Endothelial cell of umbilical vein (primary cell): ENCODE data around the gene UBE2F. TPM values are rescaled to one million over a fixed set of nuclear protein-coding genes. Genes with fewer than 3 reads are reported as not detected.

ENCODE experiments used
- BruUV-seq: library from RNA; stranded (reverse); fragments of 400-500 nt; replicated peaks from 2 replicates; lab custom pipeline; 2021; lab: Mats Ljungman, UMichigan
- CTCF ChIA-PET: fragments of 300-600, 350-600 bp; sonication (Branson Sonifier 250); formaldehyde crosslinking; loops from one replicate; lab custom pipeline; 2021; ENCODE audit warnings: antibody characterized with exemption, inconsistent platforms; lab: Charles Lee
- POLR2A ChIA-PET: fragments of 300-600, 350-600 bp; sonication (Branson Sonifier 250); formaldehyde crosslinking; loops from one replicate; lab custom pipeline; 2021; ENCODE audit warnings: antibody characterized with exemption, inconsistent platforms; lab: Charles Lee
- DNase-seq: peaks from one replicate; pipeline ENCODE4 v3.0.0-alpha.2; 2011; ENCODE audit warnings: low read depth, low spot score
- FAIRE-seq: peaks from 2 replicates; lab custom pipeline; 2011; peaks lifted over from hg19 to GRCh38; lab: Jason Lieb, UNC
- H2AFZ ChIP-seq: 2 replicates; pipeline ENCODE4 v1.6.0; 2012; ENCODE audit warnings: low read depth, low read length, control low read depth, inconsistent platforms
- H3K27ac ChIP-seq: 2 replicates; pipeline ENCODE4 v1.5.1; 2011; ENCODE audit warnings: low read depth, mild to moderate bottlenecking, control low read depth, low read length, moderate library complexity; ENCODE audit not compliant: insufficient read depth
- H3K27me3 ChIP-seq, 2 experiments: 2 replicates each; pipeline versions ENCODE4 v1.6.0 to v1.6.1; 2011; ENCODE audit warnings: low read length in 2 of 2, mixed read lengths in 1 of 2; ENCODE audit not compliant: control insufficient read depth in 2 of 2, insufficient read depth in 2 of 2
- H3K36me3 ChIP-seq, 2 experiments: 2 replicates in 1 of 2; 3 replicates in 1 of 2; pipeline ENCODE4 v1.5.1; 2011; ENCODE audit warnings: low read length in 2 of 2, mild to moderate bottlenecking in 1 of 2, moderate library complexity in 1 of 2; ENCODE audit not compliant: control insufficient read depth in 2 of 2, insufficient read depth in 2 of 2; ENCODE audit errors: extremely low read depth in 1 of 2
- H3K4me1 ChIP-seq: 3 replicates; pipeline ENCODE4 v1.5.1; 2011; ENCODE audit warnings: mild to moderate bottlenecking, low read length; ENCODE audit not compliant: control insufficient read depth, insufficient read depth; ENCODE audit errors: extremely low read depth
- H3K4me2 ChIP-seq: 2 replicates; pipeline ENCODE4 v1.6.1; 2011; ENCODE audit warnings: low read length, control low read depth, mixed read lengths; ENCODE audit not compliant: insufficient read depth
- H3K4me3 ChIP-seq, 3 experiments: fragments of 200-600 bp in 1 of 3; sonication (generic), shearing (Covaris generic) in 1 of 3; replicated peaks in 1 of 3; 2 replicates each; pipeline ENCODE4 v1.5.1; 2011 to 2016; ENCODE audit warnings: control low read depth in 3 of 3, low read length in 3 of 3, mild to moderate bottlenecking in 2 of 3, inconsistent platforms in 1 of 3, low read depth in 1 of 3, moderate library complexity in 1 of 3; ENCODE audit not compliant: insufficient read depth in 1 of 3
- H3K79me2 ChIP-seq: 2 replicates; pipeline ENCODE4 v1.6.0; 2012; ENCODE audit warnings: low read length, inconsistent platforms; ENCODE audit not compliant: control insufficient read depth, insufficient read depth
- H3K9ac ChIP-seq: replicated peaks from 2 replicates; pipeline ENCODE3; 2011; ENCODE audit warnings: low read length, control low read depth; ENCODE audit not compliant: insufficient read depth; ENCODE audit errors: extremely low read depth
- H3K9me1 ChIP-seq: replicated peaks from 3 replicates; pipeline ENCODE4 v1.6.0; 2011; ENCODE audit warnings: mild to moderate bottlenecking, low read length; ENCODE audit not compliant: control insufficient read depth, insufficient read depth; ENCODE audit errors: extremely low read depth
- H3K9me3 ChIP-seq: replicated peaks from 2 replicates; pipeline ENCODE4 v1.5.1; 2012; ENCODE audit warnings: low read length, inconsistent platforms; ENCODE audit not compliant: control insufficient read depth, insufficient read depth
- H4K20me1 ChIP-seq: replicated peaks from 2 replicates; pipeline ENCODE3; 2011; ENCODE audit warnings: mild to moderate bottlenecking, low read length; ENCODE audit not compliant: control insufficient read depth, insufficient read depth; ENCODE audit errors: extremely low read depth
- EZH2 ChIP-seq: IDR thresholded peaks from 2 replicates; pipeline ENCODE4 v1.6.1; 2012; ENCODE audit warnings: borderline replicate concordance, low read depth, mild to moderate bottlenecking, moderate library complexity, low read length, inconsistent platforms; ENCODE audit not compliant: severe bottlenecking
- FOS ChIP-seq: IDR thresholded peaks from 2 replicates; pipeline ENCODE4 v1.6.1; 2011; ENCODE audit warnings: mild to moderate bottlenecking, low read length, moderate library complexity, borderline replicate concordance; ENCODE audit not compliant: insufficient read depth
- GATA2 ChIP-seq: IDR thresholded peaks from 2 replicates; pipeline ENCODE4 v1.7.0; 2011; ENCODE audit warnings: low read depth, mild to moderate bottlenecking, moderate library complexity, mixed read lengths, low read length; ENCODE audit not compliant: insufficient read length, insufficient read depth
- JUN ChIP-seq: IDR thresholded peaks from 2 replicates; pipeline ENCODE4 v1.6.1; 2011; ENCODE audit warnings: borderline replicate concordance, low read depth; ENCODE audit not compliant: insufficient read length, insufficient read depth
- MYC ChIP-seq: IDR thresholded peaks from one replicate; pipeline ENCODE4 v1.6.1; 2011; ENCODE audit warnings: mild to moderate bottlenecking, low read depth, low read length
- POLR2A ChIP-seq: IDR thresholded peaks from 2 replicates; pipeline ENCODE4 v1.6.1; 2012; ENCODE audit warnings: low read depth, mild to moderate bottlenecking, control low read depth, low read length
- POLR2AphosphoS5 ChIP-seq: IDR thresholded peaks from 2 replicates; pipeline ENCODE4 v1.6.1; 2012; ENCODE audit warnings: low read depth, mild to moderate bottlenecking, control low read depth, low read length, moderate library complexity; ENCODE audit not compliant: insufficient read depth
- dilution Hi-C: fragments of 300-500 bp; cut with MboI; formaldehyde crosslinking; loops from one replicate; pipeline ENCODE4 v1.15.0; 2019; ENCODE audit warnings: low sequenced_read_pairs; ENCODE audit not compliant: extremely low pct_ligation_motif_present
- intact Hi-C: fragments of 100-400 bp; cut with micrococcal nuclease; formaldehyde crosslinking; loops from one replicate; pipeline ENCODE4 v1.10.0; 2022
- polyA plus RNA-seq, 4 experiments: library from polyadenylated mRNA; depleted of rRNA in 3 of 4; stranded (reverse) in 3 of 4; unstranded in 1 of 4; fragments of >200 nt; gene quantifications; 2 replicates each; pipeline versions ENCODE4 v1.2.1 to v1.2.3, GENCODE V29; 2011 to 2012; ENCODE audit warnings: missing spikeins in 1 of 4
- total RNA-seq: library from RNA; stranded (reverse); gene quantifications from 2 replicates; pipeline ENCODE4 v1.2.3, GENCODE V29; 2021
- TF ChIP-seq, protein P1 (sequence below): IDR thresholded peaks from 2 replicates; pipeline ENCODE4 v1.6.1; 2011; ENCODE audit not compliant: insufficient read depth, insufficient read length
- TF ChIP-seq, protein P2 (sequence below), 2 donors: IDR thresholded peaks; 1 replicate in 1 of 2; 2 replicates in 1 of 2; pipeline ENCODE4 v1.5.1; 2011; ENCODE audit warnings: low read length in 2 of 2, mild to moderate bottlenecking in 2 of 2, moderate library complexity in 2 of 2, control low read depth in 1 of 2, inconsistent platforms in 1 of 2, low read depth in 1 of 2; ENCODE audit not compliant: insufficient read depth in 1 of 2; ENCODE audit errors: extremely low read depth in 1 of 2

UBE2F gene
- total and polyA plus RNA-seq, 2 donors (not counting 3 experiments of a cell fraction or from before 2014, with no cell fraction given) = 42.3 to 45.6 TPM

DNA sequence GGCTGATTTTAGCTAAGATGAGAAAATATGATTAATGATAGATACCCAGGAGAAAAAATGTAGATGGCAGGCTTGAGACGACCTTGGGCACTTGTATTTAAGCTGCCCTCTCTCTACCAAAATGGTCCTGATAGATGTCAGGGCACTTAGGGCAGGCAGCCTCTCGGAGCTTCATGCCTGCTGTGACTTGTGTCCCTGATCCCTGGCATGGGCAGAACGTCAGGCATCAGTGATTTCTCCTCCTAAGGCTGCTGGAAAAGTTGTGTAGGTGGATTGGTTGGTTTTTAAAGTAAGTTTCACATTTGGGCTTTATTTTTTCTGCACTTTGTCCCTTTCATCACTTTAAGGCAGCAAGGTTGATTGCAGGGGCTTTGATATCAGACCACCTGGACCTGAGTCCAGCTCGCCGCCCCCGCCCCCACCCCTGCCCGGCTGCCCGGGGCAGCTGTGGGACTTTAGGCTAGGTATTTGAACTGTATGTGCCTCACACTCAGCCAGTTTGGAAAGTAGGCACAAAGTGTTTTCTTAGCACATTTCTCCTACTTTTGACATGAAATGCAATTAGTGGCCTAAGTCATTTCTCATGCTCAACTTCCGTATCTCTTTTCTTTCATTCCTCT is 59.0 kb downstream of the UBE2F start:
- Histone ChIP-seq H3K27me3 (no peaks in the 10 kb centered on the region), H3K4me1 (no peaks in the 10 kb centered on the region), H3K4me3 (no peak overlapping the region), H3K27ac (no peak overlapping the region), H3K9me3 (no peaks in the 10 kb centered on the region), H2AFZ (no peak overlapping the region), H3K79me2 (no peaks in the 10 kb centered on the region), H3K4me2 (no peak overlapping the region), H3K36me3 (peaks cover 0 to 12% of the 10 kb centered on the region in 2 experiments), H4K20me1 (no peaks in the 10 kb centered on the region), H3K9ac (no peak overlapping the region), H3K9me1 (no peaks in the 10 kb centered on the region)
- dilution Hi-C loops (no loop called here), intact Hi-C loops (no loop called here)
- DNase-seq (no peak), FAIRE-seq (no peak)
- no TSS peak for BruUV-seq
- CTCF ChIA-PET = no interaction called here
- POLR2A ChIA-PET = no interaction called here
- TF ChIP-seq POLR2AphosphoS5 (no peak), GATA2 (no peak), JUN (no peak), POLR2A (no peak), FOS (no peak), MYC (no peak), EZH2 (no peak)
- TF ChIP-seq, protein P1, sequence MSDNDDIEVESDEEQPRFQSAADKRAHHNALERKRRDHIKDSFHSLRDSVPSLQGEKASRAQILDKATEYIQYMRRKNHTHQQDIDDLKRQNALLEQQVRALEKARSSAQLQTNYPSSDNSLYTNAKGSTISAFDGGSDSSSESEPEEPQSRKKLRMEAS = no peak
- TF ChIP-seq, protein P2, sequence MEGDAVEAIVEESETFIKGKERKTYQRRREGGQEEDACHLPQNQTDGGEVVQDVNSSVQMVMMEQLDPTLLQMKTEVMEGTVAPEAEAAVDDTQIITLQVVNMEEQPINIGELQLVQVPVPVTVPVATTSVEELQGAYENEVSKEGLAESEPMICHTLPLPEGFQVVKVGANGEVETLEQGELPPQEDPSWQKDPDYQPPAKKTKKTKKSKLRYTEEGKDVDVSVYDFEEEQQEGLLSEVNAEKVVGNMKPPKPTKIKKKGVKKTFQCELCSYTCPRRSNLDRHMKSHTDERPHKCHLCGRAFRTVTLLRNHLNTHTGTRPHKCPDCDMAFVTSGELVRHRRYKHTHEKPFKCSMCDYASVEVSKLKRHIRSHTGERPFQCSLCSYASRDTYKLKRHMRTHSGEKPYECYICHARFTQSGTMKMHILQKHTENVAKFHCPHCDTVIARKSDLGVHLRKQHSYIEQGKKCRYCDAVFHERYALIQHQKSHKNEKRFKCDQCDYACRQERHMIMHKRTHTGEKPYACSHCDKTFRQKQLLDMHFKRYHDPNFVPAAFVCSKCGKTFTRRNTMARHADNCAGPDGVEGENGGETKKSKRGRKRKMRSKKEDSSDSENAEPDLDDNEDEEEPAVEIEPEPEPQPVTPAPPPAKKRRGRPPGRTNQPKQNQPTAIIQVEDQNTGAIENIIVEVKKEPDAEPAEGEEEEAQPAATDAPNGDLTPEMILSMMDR (IDR thresholded peaks at IDR 0.05; ENCODE audit: extremely low read depth in 1 of 2, insufficient read depth in 1 of 2, low read depth in 1 of 2, low read length in 2 of 2) = no peak
